GM11168 (cell line): ENCODE results near the gene HSD17B1.
"Not testable (repeated sequence)": the region's sequence is repeated elsewhere in the genome, so short reads cannot be mapped to it uniquely, and the experiment has no call there.

Experiments
- in situ Hi-C: fragments of 300-500 bp; cut with MboI; formaldehyde crosslinking; loops from one replicate; pipeline ENCODE4 v1.12.0; 2022; ENCODE audit warnings: low sequenced_read_pairs; ENCODE audit not compliant: unreplicated experiment

HSD17B1 gene

DNA sequence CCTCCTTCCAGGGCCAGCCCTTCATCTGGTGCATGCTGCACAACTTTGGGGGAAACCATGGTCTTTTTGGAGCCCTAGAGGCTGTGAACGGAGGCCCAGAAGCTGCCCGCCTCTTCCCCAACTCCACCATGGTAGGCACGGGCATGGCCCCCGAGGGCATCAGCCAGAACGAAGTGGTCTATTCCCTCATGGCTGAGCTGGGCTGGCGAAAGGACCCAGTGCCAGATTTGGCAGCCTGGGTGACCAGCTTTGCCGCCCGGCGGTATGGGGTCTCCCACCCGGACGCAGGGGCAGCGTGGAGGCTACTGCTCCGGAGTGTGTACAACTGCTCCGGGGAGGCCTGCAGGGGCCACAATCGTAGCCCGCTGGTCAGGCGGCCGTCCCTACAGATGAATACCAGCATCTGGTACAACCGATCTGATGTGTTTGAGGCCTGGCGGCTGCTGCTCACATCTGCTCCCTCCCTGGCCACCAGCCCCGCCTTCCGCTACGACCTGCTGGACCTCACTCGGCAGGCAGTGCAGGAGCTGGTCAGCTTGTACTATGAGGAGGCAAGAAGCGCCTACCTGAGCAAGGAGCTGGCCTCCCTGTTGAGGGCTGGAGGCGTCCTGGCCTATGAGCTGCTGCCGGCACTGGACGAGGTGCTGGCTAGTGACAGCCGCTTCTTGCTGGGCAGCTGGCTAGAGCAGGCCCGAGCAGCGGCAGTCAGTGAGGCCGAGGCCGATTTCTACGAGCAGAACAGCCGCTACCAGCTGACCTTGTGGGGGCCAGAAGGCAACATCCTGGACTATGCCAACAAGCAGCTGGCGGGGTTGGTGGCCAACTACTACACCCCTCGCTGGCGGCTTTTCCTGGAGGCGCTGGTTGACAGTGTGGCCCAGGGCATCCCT, 9.3 kb upstream of the HSD17B1 start:
- in situ Hi-C loops, result no loop called here

DNA sequence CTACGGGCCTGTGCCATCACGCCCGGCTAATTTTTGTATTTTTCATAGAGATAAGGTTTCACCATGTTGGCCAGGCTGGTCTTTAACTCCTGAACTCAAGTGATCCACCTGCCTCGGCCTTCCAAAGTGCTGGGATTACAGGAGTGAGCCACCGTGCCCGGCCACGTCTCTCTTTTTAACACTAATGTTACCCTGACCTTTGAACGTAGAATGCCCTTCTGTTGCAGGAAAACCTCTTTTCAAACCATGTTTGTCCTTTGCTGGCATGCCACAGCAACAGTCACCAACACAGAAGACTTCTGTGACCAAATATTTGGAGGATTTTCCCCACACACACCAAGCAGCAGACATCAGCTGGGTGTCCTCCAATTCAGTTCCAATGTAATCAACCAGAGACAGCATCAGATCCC, 7.8 kb upstream of the HSD17B1 start:
- in situ Hi-C loops, result no loop called here

DNA sequence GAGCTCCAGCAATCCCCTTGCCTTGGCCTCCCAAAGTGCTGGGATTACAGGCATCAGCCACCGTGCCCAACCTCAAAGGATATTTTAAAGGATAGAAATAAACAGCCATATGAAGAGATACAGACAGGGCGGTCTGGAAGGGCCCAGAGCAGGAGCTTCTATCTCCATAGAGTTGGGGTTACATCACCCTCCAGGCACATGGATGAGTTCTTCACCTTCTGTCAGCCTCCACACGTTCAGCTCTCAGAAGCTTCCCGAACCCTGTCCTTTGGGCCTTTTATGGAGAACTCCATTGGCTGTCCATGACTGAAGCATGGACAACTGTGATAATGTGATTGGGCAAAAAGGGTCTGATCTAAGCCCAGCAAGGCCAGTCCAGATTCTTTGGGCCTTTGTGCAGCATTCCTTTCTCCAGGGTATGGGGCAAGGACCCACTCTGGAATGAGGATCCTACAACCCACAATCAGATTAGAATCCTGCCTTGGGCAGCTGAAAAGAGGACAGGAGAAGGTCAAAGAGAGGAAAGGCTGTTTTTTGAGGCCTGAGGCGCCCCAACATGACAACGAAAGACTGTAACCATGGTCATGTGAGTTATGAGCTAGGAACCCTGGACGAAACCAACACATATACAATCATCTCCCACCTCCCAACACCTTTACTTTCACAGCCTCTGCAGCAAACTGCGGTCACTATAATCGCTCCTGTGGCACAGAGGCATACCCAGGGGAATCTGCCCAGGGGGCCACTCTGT, 6.8 kb upstream of the HSD17B1 start:
- in situ Hi-C loops, result not testable (repeated sequence)

- in situ Hi-C loops, result no loop called here
Measured at GRCh38 chr17:42547001-42547461, 5.7 kb upstream of the HSD17B1 start.

GRCh38 chr17:42547698-42548069, 5.0 kb upstream of the HSD17B1 start:
- in situ Hi-C loops, result no loop called here

GRCh38 chr17:42548070-42548837, 4.5 kb upstream of the HSD17B1 start:
- in situ Hi-C loops, result no loop called here

GRCh38 chr17:42548993-42549755, 3.5 kb upstream of the HSD17B1 start:
- in situ Hi-C loops, result no loop called here

DNA sequence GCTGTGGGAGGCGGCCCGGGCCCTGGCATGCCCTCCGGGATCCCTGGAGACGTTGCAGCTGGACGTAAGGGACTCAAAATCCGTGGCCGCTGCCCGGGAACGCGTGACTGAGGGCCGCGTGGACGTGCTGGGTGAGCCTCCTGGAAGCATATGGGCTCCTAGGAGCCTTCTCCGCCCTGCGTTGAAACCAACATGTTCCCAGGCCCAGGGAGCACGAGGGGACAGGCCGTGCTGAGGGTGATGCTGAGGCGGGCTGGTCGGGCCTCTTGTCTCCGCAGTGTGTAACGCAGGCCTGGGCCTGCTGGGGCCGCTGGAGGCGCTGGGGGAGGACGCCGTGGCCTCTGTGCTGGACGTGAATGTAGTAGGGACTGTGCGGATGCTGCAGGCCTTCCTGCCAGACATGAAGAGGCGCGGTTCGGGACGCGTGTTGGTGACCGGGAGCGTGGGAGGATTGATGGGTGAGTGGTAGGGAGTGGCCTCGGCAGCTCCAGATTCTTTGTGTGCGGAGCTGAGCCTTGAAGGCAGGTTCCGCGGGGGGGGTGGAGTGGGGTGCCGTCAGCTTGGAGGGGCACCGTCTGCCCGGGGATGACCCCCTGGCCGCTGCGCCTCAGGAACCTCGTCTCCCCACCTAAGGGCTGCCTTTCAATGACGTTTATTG, 567 bp downstream of the HSD17B1 start:
- in situ Hi-C loops, result no loop called here

DNA sequence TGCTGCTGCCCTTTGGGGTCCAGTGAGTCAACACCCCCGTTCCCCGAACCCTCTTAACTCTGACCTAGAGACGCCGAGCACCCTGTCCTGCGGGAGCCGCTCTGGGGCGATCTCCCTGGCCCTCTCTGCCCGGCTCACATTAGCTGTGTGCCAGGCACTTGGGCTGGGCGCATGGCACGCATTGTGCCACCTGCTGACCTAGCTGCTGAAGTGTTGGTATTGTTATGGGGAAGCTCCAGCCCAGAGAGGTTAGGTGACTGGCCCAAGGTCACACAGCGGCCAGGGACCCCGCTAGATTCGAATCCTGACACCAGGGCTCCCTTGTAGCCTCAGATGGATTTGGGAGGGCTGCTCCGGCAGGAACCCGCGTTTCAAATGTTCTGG, 1.1 kb downstream of the HSD17B1 start:
- in situ Hi-C loops, result no loop called here

DNA sequence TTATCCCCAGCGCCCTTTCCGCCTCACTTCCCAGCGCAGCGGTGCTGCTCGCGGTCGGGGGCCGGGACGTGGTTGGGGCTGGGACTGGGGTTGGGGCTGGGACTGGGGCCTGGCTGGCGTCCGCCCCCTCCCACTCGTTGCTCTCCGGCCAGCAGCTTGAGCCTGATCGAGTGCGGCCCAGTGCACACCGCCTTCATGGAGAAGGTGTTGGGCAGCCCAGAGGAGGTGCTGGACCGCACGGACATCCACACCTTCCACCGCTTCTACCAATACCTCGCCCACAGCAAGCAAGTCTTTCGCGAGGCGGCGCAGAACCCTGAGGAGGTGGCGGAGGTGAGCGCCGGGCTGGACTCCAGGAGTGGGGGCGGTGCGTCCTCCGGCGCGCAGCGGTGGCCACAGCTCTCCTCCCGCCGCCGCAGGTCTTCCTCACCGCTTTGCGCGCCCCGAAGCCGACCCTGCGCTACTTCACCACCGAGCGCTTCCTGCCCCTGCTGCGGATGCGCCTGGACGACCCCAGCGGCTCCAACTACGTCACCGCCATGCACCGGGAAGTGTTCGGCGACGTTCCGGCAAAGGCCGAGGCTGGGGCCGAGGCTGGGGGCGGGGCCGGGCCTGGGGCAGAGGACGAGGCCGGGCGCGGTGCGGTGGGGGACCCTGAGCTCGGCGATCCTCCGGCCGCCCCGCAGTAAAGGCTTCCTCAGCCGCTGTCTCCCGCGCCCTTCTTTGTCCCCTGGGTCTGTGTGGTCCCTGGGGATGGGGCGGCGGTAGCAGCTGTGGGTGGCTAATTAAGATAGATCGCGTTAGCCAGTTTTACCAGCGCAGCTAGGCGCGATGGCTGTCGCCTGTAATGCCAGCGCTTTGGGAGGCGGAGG, 1.8 kb downstream of the HSD17B1 start:
- in situ Hi-C loops, result no loop called here

GRCh38 chr17:42555122-42555622, 2.4 kb downstream of the HSD17B1 start:
- in situ Hi-C loops, result no loop called here

DNA sequence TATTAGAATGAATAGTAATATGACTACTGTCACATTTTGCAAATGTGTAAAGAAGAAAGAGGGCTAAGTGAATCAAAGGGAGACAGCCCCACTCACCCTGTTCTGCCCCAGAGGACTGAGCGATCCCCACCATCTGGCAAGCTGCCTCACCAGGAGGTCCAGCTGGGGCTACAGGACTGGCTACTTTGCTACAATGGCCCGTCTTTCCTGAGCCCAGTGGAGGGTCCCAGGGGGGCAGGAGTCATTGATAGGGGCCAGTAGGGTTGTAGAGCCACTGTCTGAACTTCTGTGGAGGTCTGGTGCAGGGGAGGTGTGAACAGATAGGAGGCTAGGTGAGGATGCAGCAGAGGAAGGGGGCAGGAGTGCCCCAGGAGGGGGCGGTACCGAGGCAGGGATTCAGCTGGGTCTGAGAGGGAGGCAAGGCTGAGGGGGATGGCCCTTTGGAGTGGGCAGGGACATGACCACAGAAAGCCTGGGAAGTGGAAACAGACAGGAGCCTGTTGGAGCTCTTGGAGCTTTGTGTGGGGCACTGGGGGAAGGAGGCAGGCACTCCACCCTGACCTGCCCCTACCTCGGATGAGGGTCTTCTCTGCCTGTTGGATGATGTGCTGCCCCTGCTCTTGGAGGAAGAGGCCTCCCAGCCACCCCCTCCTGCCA, 3.4 kb downstream of the HSD17B1 start:
- in situ Hi-C loops, result not testable (repeated sequence)

DNA sequence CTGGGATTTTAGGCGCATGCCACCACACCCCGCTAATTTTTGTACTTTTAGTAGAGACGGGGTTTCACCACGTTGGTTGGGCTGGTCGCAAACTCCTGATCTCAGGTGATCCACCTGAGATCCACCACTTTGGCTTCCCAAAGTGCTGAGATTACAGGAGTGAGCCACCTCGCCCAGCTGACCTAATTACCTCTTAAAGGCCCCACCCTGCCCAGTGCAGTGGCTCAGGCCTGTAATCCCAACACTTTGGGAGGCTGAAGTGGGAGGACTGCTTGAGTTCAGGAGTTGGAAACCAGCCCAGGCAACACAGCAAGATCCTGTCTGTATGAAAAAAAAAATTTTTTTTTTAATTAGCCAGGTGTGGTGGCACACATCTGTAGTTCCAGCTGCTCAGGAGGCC, 6.4 kb downstream of the HSD17B1 start:
- in situ Hi-C loops, result no loop called here

GRCh38 chr17:42560246-42560645, 7.5 kb downstream of the HSD17B1 start:
- in situ Hi-C loops, result no loop called here

GRCh38 chr17:42561897-42562387, 9.2 kb downstream of the HSD17B1 start, which contains the start of gene COASY:
COASY (plus strand) TSS chr17:42562148; CDS start chr17:42562623, 475 bp downstream.
- in situ Hi-C loops, result no loop called here

DNA sequence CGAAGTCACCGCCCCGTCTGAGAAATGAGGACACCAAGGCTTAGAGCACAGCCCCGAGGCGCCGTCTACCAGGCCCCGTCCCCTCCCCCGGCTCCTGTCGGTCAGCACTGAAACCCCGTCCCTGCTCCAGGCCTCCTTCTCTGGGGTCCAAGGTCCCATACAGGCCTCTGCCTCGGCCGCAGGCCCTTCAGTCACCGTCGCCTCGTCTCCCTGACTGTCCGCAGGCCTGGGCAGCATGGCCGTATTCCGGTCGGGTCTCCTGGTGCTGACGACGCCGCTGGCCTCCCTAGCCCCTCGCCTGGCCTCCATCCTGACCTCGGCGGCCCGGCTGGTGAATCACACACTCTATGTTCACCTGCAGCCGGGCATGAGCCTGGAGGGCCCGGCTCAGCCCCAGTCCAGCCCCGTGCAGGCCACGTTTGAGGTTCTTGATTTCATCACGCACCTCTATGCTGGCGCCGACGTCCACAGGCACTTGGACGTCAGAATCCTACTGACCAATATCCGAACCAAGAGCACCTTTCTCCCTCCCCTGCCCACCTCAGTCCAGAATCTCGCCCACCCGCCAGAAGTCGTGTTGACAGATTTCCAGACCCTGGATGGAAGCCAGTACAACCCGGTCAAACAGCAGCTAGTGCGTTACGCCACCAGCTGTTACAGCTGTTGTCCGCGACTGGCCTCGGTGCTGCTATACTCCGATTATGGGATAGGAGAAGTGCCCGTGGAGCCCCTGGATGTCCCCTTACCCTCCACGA, 9.8 kb downstream of the HSD17B1 start:
- in situ Hi-C loops, result no loop called here

DNA sequence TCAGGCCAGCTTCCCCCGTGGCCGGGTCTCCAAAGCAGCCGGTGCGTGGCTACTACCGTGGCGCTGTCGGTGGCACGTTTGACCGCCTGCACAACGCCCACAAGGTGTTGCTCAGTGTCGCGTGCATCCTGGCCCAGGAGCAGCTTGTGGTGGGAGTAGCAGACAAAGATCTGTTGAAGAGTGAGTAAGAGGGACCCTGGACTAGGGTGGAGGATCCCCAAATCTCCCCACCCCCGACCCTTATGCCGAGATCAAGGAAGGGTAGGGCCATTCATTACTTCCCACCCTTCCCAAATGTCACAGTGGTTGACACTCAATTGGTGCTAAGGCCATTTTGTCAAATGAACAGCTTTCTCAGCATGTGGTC, 10.4 kb downstream of the HSD17B1 start:
- in situ Hi-C loops, result no loop called here
